ENCODE data around the gene GPRC5C. TPM values are rescaled to one million over a fixed set of nuclear protein-coding genes. Genes with fewer than 3 reads are reported as not detected.

The GPRC5C gene
- total and polyA plus RNA-seq, 2 of the 8 experiments (the other 6 are each of a cell fraction or from before 2014, with no cell fraction given) = 18.3 to 55.8 TPM

- TF ChIP-seq HDAC2 (IDR thresholded peaks at IDR 0.05; ENCODE audit: borderline replicate concordance in 1 of 2, low read depth in 2 of 2, low read length in 2 of 2) (no peak), YY1 (IDR thresholded peaks at IDR 0.05; ENCODE audit: low read depth, low read length) (no peak), TEAD4 (IDR thresholded peaks at IDR 0.05; ENCODE audit: low read depth, low read length) (no peak), ATF2 (IDR thresholded peaks at IDR 0.05; ENCODE audit: low read length) (no peak), SRF (IDR thresholded peaks at IDR 0.05; ENCODE audit: low read depth, low read length) (no peak), HDAC6 (IDR thresholded peaks at IDR 0.05; ENCODE audit: low read depth, low read length) (no peak), E2F6 (IDR thresholded peaks at IDR 0.05) (no peak), SIRT6 (IDR thresholded peaks at IDR 0.05; ENCODE audit: low read length) (no peak), FOSL1 (IDR thresholded peaks at IDR 0.05; ENCODE audit: insufficient read depth, low read depth, low read length) (no peak), EP300 (IDR thresholded peaks at IDR 0.05; ENCODE audit: borderline replicate concordance in 1 of 2, low read depth in 2 of 2, low read length in 2 of 2) (no peak), TBP (IDR thresholded peaks at IDR 0.05; ENCODE audit: low read depth, low read length) (no peak)
These were observed 16.1 kb upstream of the GPRC5C start (continued) for GRCh38 chr17:74415608-74416396.
